GM18502 (cell line): ENCODE results near the gene CADPS.

Experiments used
- ATAC-seq: cut with Tn5 transposase; IDR thresholded peaks from one replicate; pipeline ENCODE4 v1.9.1; 2021; ENCODE audit warnings: mild to moderate bottlenecking; ENCODE audit not compliant: unreplicated experiment, poor library complexity

The CADPS gene

GRCh38 chr3:62700357-62700756 is 174.9 kb downstream of the CADPS start:
- no peak for ATAC-seq

GRCh38 chr3:62699728-62700127 is 175.5 kb downstream of the CADPS start:
- no peak for ATAC-seq

GRCh38 chr3:62696011-62696410 is 179.2 kb downstream of the CADPS start:
- ATAC-seq = no peak

- ATAC-seq = no peak
Measured at GRCh38 chr3:62688812-62689211, 186.4 kb downstream of the CADPS start.

- ATAC-seq = no peak
Measured at GRCh38 chr3:62688050-62688449, 187.2 kb downstream of the CADPS start.

GRCh38 chr3:62686503-62687294 is 188.5 kb downstream of the CADPS start:
- no peak for ATAC-seq

GRCh38 chr3:62682826-62683225 is 192.4 kb downstream of the CADPS start:
- no peak for ATAC-seq

- ATAC-seq = no peak
Measured at GRCh38 chr3:62679988-62680387, 195.2 kb downstream of the CADPS start.

- ATAC-seq = no peak
Measured at GRCh38 chr3:62678841-62679240, 196.4 kb downstream of the CADPS start.

- ATAC-seq = no peak
Measured at GRCh38 chr3:62677926-62678325, 197.3 kb downstream of the CADPS start.

- ATAC-seq = no peak
Measured at GRCh38 chr3:62676689-62677271, 198.4 kb downstream of the CADPS start.

GRCh38 chr3:62675492-62675891 is 199.7 kb downstream of the CADPS start:
- ATAC-seq = no peak

GRCh38 chr3:62672988-62673313 is 202.3 kb downstream of the CADPS start:
- ATAC-seq = no peak

- no peak for ATAC-seq
Measured at GRCh38 chr3:62672270-62672987, 202.8 kb downstream of the CADPS start.

- ATAC-seq = no peak
Measured at GRCh38 chr3:62670351-62670750, 204.9 kb downstream of the CADPS start.

- ATAC-seq = no peak
Measured at GRCh38 chr3:62669161-62669560, 206.1 kb downstream of the CADPS start.

GRCh38 chr3:62667714-62668113 is 207.5 kb downstream of the CADPS start:
- no peak for ATAC-seq

GRCh38 chr3:62665627-62666437 is 209.4 kb downstream of the CADPS start:
- ATAC-seq = peak; percentile 87

GRCh38 chr3:62662677-62663076 is 212.5 kb downstream of the CADPS start:
- ATAC-seq = no peak

GRCh38 chr3:62659660-62660059 is 215.6 kb downstream of the CADPS start:
- ATAC-seq = no peak

- no peak for ATAC-seq
Measured at GRCh38 chr3:62655691-62656063, 219.5 kb downstream of the CADPS start.
